HEK293 (cell line): ENCODE data around the gene DENND2C.
A peak's percentile ranks its signal among the peaks of the same experiment; 100 is the strongest.

Experiments used
- HIC1 ChIP-seq: fragments of 450-650 bp; formaldehyde crosslinking; IDR thresholded peaks from 2 replicates; pipeline ENCODE4 v1.5.1; 2016; ENCODE audit warnings: missing biosample characterization, missing genetic modification characterization
- KLF10 ChIP-seq: fragments of 450-650 bp; IDR thresholded peaks from 2 replicates; pipeline ENCODE4 v1.5.1; 2018; ENCODE audit warnings: missing biosample characterization, mild to moderate bottlenecking, missing genetic modification characterization
- KLF16 ChIP-seq: fragments of 450-650 bp; formaldehyde crosslinking; IDR thresholded peaks from 2 replicates; pipeline ENCODE4 v1.5.1; 2017; ENCODE audit warnings: missing biosample characterization, missing genetic modification characterization
- KLF8 ChIP-seq: fragments of 450-650 bp; formaldehyde crosslinking; IDR thresholded peaks from 2 replicates; pipeline ENCODE4 v1.5.1; 2016; ENCODE audit warnings: missing biosample characterization, missing genetic modification characterization
- YY2 ChIP-seq: fragments of 450-650 bp; formaldehyde crosslinking; IDR thresholded peaks from 2 replicates; pipeline ENCODE4 v1.5.1; 2016; ENCODE audit warnings: missing biosample characterization, missing genetic modification characterization
- ZBTB21 ChIP-seq: fragments of 450-650 bp; formaldehyde crosslinking; IDR thresholded peaks from 2 replicates; pipeline ENCODE4 v1.5.1; 2017; ENCODE audit warnings: missing biosample characterization, missing genetic modification characterization
- ZBTB48 ChIP-seq: fragments of 450-650 bp; formaldehyde crosslinking; IDR thresholded peaks from 2 replicates; pipeline ENCODE4 v1.5.1; 2016; ENCODE audit warnings: missing biosample characterization, missing genetic modification characterization
- ZNF223 ChIP-seq: fragments of 450-650 bp; formaldehyde crosslinking; IDR thresholded peaks from 2 replicates; pipeline ENCODE4 v1.5.1; 2016; ENCODE audit warnings: missing biosample characterization, missing genetic modification characterization
- ZNF335 ChIP-seq: fragments of 450-650 bp; formaldehyde crosslinking; conservative IDR thresholded peaks from 2 replicates; pipeline ENCODE4 v1.5.1; 2016; ENCODE audit warnings: missing biosample characterization, missing genetic modification characterization
- ZNF560 ChIP-seq: fragments of 450-650 bp; formaldehyde crosslinking; IDR thresholded peaks from 2 replicates; pipeline ENCODE4 v1.5.1; 2017; ENCODE audit warnings: missing biosample characterization, missing genetic modification characterization, borderline replicate concordance
- ZNF600 ChIP-seq: fragments of 450-650 bp; formaldehyde crosslinking; IDR thresholded peaks from 2 replicates; pipeline ENCODE4 v1.5.1; 2016; ENCODE audit warnings: missing biosample characterization, missing genetic modification characterization
- ZNF660 ChIP-seq: fragments of 450-650 bp; IDR thresholded peaks from 2 replicates; pipeline ENCODE4 v1.5.1; 2018; ENCODE audit warnings: missing biosample characterization, mild to moderate bottlenecking, missing genetic modification characterization
- ZNF76 ChIP-seq: fragments of 450-650 bp; formaldehyde crosslinking; IDR thresholded peaks from 2 replicates; pipeline ENCODE4; 2016; ENCODE audit warnings: low read depth, missing biosample characterization, missing genetic modification characterization, borderline replicate concordance
- ZNF792 ChIP-seq: fragments of 450-650 bp; formaldehyde crosslinking; IDR thresholded peaks from 2 replicates; pipeline ENCODE4 v1.5.1; 2016; ENCODE audit warnings: missing biosample characterization, missing genetic modification characterization
- TF ChIP-seq, protein P1 (sequence below): fragments of 450-650 bp; formaldehyde crosslinking; optimal IDR thresholded peaks from 2 replicates; pipeline ENCODE3; 2016; ENCODE audit warnings: missing biosample characterization, mild to moderate bottlenecking, missing genetic modification characterization
- TF ChIP-seq, protein P2 (sequence below): fragments of 450-650 bp; formaldehyde crosslinking; IDR thresholded peaks from 2 replicates; pipeline ENCODE4 v1.5.1; 2016; ENCODE audit warnings: missing biosample characterization, missing genetic modification characterization
- TF ChIP-seq, protein P3 (sequence below): fragments of 450-650 bp; formaldehyde crosslinking; conservative IDR thresholded peaks from 2 replicates; pipeline ENCODE4 v1.5.1; 2016; ENCODE audit warnings: low read depth, missing biosample characterization, missing genetic modification characterization

DENND2C gene

DNA sequence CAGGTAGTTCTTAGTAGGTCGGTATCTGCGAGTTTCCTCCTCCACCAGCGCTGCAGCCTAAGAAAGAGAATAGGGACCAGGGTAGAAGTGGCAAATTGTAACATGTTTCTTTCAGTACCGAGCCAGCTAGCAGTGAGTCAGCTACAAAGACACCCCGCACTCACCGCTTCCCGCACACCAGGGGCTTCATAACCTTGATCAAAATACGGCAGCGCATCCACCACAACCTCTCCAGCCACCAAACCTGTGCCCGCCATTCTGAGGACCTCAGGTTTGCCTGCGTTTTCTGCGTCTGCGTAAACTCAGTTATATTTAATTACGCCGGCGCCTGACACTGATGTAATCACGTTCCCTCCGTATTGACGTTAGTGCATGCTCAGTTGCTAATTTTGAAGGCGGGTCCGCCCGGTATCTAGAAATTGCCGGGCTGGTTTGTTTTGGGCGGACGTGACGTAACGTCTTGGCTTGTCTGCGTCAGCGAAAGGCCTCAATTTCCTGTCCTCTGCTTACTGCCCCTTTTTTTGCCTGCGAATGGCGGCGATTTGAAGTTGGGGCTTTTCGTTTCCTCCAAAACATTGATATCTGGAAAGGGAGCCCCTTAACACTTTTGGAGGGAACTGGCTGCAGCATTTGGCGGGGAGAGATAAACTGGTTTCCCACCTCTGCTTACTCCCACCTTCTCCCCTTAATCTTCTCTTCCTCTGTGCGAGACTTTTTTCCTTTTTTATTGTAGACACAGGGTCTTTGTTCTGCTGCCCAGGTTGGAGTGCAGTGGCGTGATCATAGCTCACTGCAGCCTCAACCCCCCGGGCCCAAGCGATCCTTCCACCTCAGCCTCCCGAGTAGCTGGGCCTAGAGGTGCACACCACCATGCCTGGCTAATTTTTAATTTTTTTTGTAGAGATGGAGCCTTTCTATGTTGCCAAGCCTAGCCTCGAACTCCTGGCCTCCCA, 88.2 kb downstream of the DENND2C start, which contains the start of gene BCAS2 (continued):
- TF ChIP-seq, protein P1, sequence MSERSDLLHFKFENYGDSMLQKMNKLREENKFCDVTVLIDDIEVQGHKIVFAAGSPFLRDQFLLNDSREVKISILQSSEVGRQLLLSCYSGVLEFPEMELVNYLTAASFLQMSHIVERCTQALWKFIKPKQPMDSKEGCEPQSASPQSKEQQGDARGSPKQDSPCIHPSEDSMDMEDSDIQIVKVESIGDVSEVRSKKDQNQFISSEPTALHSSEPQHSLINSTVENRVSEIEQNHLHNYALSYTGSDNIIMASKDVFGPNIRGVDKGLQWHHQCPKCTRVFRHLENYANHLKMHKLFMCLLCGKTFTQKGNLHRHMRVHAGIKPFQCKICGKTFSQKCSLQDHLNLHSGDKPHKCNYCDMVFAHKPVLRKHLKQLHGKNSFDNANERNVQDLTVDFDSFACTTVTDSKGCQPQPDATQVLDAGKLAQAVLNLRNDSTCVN, result no peak
- TF ChIP-seq, protein P2, sequence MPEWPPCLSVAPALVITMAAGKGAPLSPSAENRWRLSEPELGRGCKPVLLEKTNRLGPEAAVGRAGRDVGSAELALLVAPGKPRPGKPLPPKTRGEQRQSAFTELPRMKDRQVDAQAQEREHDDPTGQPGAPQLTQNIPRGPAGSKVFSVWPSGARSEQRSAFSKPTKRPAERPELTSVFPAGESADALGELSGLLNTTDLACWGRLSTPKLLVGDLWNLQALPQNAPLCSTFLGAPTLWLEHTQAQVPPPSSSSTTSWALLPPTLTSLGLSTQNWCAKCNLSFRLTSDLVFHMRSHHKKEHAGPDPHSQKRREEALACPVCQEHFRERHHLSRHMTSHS, result no peak
- TF ChIP-seq KLF10, result peak; percentile 68; the same call in 1 of the 2 replicates
- TF ChIP-seq HIC1 (tag by site-specific recombination), result no peak
- peak; percentile 95 for TF ChIP-seq ZNF335
- no peak for TF ChIP-seq KLF16 (tag by site-specific recombination)
- TF ChIP-seq, protein P3, sequence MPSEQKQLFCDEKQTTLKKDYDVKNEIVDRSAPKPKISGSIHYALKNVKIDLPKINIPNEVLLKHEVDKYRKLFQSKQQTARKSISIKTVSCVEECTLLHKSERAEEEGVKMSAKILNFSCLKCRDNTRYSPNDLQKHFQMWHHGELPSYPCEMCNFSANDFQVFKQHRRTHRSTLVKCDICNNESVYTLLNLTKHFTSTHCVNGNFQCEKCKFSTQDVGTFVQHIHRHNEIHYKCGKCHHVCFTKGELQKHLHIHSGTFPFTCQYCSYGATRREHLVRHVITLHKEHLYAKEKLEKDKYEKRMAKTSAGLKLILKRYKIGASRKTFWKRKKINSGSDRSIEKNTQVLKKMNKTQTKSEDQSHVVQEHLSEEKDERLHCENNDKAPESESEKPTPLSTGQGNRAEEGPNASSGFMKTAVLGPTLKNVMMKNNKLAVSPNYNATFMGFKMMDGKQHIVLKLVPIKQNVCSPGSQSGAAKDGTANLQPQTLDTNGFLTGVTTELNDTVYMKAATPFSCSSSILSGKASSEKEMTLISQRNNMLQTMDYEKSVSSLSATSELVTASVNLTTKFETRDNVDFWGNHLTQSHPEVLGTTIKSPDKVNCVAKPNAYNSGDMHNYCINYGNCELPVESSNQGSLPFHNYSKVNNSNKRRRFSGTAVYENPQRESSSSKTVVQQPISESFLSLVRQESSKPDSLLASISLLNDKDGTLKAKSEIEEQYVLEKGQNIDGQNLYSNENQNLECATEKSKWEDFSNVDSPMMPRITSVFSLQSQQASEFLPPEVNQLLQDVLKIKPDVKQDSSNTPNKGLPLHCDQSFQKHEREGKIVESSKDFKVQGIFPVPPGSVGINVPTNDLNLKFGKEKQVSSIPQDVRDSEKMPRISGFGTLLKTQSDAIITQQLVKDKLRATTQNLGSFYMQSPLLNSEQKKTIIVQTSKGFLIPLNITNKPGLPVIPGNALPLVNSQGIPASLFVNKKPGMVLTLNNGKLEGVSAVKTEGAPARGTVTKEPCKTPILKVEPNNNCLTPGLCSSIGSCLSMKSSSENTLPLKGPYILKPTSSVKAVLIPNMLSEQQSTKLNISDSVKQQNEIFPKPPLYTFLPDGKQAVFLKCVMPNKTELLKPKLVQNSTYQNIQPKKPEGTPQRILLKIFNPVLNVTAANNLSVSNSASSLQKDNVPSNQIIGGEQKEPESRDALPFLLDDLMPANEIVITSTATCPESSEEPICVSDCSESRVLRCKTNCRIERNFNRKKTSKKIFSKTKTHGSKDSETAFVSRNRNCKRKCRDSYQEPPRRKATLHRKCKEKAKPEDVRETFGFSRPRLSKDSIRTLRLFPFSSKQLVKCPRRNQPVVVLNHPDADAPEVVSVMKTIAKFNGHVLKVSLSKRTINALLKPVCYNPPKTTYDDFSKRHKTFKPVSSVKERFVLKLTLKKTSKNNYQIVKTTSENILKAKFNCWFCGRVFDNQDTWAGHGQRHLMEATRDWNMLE (tag by site-specific recombination), result peak; percentile 99
- TF ChIP-seq ZBTB21, result peak; percentile 99
- TF ChIP-seq ZNF600 (tag by site-specific recombination), result peak; percentile 9; the same call in 1 of the 2 replicates
- TF ChIP-seq ZNF76 (tag by site-specific recombination), result no peak
- TF ChIP-seq ZBTB48, result peak; percentile 24; the same call in 1 of the 2 replicates
- TF ChIP-seq ZNF223 (tag by site-specific recombination), result no peak
- TF ChIP-seq YY2 (tag by site-specific recombination), result peak; percentile 55; the same call in 1 of the 2 replicates
- no peak for TF ChIP-seq ZNF560 (tag by site-specific recombination)
- 0 out of 2 replicates have a peak, but pooled peaks have one; percentile 51 for TF ChIP-seq KLF8 (tag by site-specific recombination)
- peak; percentile 46 for TF ChIP-seq ZNF660 (tag by site-specific recombination)
- TF ChIP-seq ZNF792 (tag by site-specific recombination), result no peak
